SIG-M5 (cell line): ENCODE measurements around the gene MYT1.
"Not testable (repeated sequence)": the region's sequence is repeated elsewhere in the genome, so short reads cannot be mapped to it uniquely, and the experiment has no call there.

ENCODE experiments used
- DNase-seq: peaks from one replicate; lab custom pipeline; 2025; lab: John Stamatoyannopoulos, UW

MYT1 gene

DNA sequence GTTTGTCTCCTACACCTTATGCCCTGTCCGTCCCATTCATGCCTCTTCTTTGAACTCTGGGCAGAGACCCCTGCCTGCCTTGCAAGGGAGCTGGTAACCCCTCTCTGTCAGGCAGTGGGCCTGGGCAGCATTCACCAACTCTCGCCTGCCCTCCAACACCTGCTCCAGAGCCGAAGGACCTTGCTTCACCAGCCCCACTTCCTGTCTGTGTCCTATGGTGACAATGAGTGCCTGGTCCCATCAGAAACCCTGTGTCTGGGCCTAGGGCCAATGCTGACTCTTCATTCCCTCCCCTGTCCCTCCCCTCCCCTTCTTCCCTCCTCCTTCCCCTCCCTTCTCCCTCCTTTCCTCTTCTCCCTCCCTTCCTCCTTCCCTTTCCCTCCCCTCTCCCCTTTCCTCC lies 68.5 kb downstream of the MYT1 start:
- DNase-seq: no peak

DNA sequence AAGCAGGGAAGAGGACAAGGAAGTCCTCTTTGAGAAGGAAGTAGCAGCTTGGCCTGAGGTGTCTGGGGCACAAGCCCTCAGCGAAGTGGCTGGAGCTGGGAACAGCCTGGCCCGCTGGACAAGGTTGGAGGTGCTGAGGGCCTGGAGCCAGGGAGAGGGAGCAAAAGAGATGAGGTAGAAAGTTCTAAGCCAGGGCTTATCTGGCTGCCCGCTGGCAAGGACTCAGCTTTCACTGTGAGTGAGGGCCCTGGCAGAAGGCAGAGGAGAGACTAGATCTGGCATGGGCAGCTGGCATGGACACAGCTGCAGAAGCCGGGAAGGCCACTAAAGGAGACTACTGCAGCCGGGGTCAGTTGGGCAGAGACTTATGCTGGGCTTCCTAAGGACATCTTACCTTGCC lies 69.5 kb downstream of the MYT1 start:
- DNase-seq: no peak

DNA sequence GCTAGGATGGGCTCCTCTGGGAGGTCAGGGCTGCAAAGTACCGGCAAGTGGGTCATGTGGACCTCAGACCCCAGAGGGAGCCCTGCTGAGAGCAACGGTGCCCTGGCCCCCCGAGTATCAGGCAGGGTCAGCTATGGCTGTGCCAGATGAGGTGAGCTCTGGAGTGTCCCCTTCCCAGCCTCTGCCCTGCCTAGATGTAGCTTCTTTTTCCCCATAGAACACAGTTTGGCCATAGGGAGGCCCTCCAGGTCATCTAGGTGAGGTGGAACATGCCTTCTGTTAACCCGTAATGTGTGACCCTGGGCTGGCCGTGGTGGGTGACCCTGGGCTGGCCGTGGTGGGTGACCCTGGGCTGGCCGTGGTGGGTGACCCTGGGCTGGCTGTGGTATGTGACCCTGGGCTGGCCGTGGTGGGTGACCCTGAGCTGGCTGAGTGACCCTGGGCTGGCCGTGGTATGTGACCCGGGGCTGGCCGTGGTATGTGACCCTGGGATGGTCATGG lies 70.1 kb downstream of the MYT1 start:
- no peak for DNase-seq

DNA sequence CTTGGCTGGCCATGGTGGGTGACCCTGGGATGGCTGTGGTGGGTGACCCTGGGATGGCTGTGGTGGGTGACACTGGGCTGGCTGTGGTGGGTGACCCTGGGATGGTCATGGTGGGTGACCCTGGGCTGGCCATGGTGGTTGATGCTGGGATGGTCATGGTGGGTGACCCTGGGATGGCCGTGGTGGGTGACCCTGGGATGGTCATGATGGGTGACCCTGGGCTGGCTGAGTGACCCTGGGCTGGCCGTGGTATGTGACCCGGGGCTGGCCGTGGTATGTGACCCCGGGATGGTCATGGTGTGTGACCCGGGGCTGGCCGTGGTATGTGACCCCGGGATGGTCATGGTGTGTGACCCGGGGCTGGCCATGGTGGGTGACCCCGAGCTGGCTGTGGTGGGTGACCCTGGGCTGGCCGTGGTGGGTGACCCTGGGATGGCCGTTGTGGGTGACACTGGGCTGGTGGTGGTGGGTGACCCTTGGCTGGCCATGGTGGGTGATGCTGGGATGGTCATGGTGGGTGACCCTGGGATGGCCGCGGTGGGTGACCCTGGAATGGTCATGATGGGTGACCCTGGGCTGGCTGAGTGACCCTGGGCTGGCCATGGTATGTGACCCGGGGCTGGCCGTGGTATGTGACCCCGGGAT lies 70.8 kb downstream of the MYT1 start:
- DNase-seq: not testable (repeated sequence)

DNA sequence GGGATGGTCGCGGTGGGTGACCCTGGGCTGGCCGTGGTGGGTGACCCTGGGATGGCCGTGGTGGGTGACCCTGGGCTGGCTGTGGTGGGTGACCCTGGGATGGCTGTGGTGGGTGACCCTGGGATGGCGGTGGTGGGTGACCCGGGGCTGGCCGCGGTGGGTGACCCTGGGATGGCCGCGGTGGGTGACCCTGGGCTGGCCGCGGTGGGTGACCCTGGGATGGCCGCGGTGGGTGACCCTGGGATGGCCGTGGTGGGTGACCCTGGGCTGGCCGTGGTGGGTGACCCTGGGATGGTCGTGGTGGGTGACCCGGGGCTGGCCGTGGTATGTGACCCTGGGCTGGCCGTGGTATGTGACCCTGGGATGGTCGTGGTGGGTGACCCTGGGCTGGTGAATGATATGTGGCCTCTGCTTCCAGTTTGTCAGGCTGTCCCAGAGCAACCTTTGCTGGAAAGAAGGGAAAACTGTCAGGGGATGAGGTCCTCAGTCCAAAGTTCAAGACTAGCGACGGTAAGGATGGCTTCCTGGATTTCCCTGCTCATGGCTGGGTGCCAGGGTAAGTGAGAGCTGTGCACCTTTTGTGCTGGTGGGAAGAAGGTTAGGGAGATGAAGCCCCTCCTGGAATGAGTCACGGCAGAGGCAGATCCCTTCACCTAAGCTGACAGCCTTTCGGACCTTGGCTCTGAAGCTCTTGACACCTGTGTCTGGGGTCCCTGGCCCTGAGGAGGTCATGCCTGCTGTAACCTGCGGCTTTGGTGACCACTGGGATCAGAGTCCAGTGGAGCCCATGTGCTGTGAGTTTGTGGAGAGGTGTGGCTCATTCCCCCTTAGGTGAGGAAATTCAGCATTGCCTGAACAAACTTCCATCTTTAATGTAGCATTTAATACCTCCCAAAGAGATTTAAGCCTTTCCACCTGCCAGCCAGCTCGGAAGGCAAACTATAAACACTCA lies 72.2 kb downstream of the MYT1 start:
- no peak for DNase-seq

DNA sequence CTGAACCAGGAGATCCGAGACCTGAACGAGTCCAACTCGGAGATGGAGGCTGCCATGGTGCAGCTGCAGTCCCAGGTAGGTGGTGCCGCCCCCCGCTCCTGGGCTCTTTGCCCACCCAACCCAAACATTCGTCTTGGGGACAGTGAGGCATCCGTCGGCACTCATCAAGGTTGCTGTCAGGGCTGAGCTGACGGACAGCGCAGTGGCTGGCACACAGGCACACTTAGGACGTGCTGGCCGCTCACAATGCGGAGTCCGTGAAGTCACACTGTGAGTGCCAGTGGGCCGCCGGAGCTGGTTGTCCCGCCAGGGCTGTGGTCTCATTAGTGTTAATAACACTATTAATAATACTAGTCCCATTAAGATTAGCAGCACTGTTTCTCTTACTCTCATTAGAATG lies 73.1 kb downstream of the MYT1 start:
- no peak for DNase-seq

DNA sequence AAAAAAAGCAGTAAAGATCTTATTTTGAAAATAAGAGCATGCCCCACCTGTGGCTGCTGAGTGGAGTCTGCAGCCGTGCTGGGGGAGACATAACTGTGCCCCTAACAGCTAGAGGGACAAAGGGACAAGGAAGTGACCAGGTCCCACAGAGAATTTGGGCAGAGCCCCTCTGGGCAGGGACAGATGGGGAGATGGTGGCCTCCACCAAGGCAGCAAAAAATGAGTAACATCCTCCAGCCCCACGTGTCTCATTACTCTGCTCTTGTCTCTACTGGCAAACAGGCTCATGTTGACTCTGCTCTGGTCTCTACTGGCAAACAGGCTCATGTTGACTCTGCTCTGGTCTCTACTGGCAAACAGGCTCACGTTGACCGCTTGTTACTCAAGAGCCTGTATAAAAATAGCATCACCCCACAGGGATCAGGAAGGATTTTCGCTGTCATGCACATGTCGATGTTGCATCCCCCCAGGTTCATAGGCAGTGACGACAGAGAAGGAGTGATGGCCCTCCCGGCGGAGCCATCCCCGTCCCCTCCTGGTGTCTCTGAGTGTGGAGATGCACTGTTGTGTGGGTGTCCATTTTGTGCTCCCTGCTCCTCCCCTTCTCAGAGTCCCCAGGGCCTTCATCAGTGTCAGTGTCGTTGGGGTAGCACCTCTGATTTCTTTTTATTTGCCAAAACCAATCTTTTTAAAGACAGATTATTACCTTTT lies 74.0 kb downstream of the MYT1 start:
- no peak for DNase-seq

DNA sequence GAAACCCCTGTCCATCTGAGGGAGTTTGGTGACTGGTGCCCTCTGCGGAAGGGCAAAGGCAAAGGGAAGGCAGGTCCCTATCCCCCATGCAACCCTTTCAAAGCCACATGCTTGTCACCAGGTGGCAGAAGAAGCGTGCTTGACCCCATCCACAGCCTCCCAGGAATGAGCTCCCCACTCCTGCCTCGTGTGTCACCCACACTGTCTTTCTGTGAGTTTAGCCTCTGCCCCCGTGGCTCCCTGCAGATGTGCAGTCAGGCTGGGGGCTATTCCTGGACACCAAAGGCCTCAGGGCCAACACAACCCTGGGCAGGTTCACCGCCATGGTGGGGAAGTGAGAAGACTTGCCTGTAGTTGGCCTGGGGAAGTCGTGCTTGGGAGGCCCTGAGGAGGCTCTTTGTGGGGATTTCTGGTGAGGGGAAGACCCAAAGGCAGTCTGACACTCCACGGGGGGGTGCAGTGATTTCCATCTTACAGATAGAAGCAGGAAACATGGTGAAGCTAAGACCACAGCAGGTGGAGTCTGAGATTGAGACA lies 74.7 kb downstream of the MYT1 start:
- no peak for DNase-seq

DNA sequence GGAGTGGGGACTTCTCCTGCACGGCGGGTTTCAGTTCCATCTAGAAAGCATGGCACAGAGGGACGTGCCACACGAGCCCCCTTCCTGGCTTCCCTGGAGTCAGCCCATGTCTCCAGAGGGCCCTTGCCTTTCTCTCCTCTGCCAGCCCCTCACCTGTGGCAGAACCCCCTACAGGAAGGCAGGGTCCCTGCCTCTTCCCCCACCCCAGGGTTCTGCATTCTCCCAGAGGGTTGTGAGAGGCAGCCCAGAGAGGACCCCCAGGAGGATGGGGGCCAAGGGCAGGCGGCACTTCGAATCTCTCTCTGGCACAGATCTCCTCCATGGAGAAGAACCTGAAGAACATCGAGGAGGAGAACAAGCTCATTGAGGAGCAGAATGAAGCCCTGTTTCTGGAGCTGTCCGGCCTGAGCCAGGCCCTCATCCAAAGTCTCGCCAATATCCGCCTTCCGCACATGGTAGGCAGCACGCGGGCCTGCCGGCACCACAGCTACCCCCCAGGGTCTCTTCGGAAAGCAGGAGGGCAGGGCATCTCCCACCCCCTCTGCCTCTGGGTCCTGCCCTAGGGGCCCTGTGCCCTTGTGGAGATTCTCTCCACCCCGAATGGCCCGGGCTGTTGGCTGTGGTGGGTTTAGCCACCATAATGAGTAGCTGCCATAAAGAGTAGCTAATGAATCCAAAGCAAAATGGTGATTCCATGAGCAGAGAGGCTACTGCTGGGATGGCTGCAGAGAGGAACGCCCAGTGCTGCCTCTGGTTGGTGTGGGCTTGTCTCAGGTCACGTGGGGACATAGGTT lies 75.4 kb downstream of the MYT1 start:
- DNase-seq: no peak

DNA sequence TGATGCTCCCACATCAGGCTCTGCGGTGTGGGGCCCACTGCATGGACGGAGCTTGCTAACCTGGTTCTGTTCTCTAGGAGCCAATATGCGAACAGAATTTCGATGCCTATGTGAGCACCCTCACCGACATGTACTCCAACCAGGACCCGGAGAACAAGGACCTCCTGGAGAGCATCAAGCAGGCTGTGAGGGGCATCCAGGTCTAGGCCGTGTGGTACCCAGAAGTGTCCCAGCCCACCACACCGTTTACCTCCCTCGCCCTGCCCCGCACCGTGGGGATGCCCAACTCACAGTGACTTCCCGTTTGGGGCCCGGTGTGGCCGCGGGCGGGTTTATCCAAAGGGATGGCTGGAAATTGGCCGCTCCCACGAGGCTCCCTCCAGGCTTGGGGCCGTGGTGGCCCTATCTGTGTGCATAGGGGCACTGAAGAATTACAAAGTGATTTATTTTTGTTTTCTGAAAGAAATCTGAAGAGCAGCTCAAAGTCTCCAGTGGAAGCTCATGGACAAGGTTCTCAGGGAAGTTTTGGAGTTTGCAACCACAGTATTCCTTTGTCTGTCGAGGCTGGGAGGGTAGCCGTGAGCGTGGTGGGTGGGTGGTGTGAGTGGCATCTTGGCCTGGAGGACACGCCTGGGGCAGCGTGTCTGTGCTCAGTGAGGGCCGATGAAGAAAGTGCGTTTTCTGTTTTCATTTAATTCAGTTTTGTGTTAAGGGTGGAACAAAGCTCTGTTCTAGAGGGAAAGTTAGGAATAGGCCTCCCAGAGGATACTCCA lies 76.2 kb downstream of the MYT1 start:
- no peak for DNase-seq

DNA sequence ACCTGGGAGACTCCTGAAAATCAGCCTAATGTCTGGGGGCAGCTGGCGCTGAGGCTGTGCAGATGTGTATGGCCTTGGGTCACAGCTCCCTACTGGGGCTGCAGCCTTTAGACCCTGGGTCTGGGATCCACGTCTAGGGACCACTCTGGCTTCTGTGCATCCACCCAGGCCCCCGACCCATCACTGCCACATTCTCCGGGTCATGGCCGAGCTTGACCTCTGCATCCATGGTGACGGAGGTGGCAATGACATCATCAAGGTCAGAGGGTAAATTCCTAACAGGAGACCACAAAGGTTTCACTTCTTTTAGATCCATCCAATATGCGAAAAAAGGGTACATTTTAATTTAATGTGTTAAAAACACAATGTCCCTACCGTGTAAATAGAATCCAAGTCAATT lies 76.8 kb downstream of the MYT1 start:
- DNase-seq: no peak

DNA sequence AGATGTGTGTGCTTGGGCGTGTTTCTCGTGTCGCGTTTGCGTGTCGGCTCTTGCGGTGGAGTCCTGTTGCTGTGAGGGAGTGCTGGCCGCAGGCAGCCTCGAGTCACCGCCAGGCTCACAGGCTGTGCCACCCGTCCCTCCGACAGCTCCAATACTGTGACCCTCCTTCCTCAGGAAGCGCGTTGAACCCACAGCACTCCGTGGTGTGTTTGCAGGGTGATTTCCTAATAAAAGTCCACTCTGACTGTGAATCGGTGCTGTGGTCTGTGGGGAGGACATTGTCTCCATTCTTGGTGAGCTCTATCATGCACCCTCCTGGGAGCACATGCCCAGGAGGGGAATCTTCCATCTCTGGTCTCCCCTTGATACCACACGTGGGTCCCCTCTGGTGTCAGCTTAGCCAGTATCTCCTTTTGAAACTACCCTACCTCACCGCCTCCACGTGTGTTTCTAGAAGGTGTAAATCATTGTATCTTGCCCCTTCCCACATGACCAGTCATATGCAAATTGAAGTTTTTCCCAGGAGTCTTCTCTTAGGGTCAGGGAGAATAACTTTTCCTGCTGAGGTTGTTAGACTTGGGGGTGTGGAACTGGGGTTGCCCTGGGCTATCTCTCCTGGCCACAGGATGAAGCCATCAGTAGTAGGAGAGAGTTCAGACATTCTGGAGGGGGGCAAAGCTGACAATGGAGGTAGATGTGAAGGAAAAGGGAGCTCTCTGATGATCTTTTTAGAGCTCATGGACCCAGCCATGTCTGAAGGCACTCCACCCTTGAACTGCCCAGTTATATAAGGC lies 77.9 kb downstream of the MYT1 start:
- no peak for DNase-seq

DNA sequence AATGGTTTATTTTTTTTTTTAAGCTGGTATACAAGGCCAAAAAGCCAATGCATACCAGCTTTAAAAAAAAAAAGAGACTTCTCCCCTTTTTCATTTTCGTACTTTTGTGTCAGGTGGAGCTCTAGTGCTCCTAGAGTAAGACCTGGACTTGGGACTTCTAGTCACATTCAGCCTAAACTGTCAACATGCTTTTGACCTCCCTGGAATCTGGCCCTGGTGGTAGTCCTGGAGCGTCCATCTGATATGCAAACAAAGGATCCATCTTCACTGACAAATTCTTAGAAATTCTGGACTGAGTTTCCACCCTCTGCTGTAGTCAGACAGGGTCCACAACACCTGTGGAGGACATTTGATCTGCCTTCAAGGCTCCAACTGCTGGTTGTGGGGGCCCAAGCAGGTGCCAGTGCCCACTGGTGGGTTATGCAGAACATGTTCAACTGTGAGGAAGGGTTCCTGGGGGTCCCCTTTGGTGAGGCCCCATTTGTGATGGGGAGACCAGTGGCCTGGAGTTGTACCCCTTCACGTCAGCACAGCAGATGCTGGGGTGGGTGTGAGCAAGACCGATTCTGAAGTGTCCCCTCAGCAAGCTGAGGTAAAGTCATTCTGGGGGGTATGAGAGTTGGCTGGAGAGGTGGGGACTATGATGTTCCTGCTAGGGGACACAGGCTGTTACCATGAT lies 78.7 kb downstream of the MYT1 start:
- DNase-seq: no peak

DNA sequence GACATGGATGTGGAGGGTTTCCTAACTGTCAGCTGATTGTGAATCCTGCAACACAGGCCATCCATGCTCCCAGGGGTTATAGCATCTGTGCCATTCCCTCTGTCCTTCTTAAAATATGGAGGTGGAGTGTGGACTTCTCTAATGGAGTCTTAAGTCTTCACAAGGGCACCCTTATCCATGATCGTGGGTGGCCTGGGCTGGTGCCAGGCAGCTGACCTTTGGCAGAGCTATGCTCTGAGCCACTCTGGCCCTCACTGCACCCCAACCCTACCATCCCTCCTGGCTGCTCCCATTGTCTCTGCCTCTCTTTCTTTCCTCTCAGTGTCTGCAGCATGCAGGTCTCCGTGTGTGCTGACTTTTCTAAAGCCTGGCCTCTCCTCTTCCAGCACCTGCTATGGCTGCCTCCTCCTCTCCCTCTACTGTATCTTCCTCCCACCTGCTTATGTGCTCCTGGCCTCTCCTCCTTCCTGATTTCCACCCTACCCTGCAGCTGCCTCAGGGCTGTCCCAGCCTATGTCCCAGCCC lies 80.1 kb downstream of the MYT1 start:
- no peak for DNase-seq

DNA sequence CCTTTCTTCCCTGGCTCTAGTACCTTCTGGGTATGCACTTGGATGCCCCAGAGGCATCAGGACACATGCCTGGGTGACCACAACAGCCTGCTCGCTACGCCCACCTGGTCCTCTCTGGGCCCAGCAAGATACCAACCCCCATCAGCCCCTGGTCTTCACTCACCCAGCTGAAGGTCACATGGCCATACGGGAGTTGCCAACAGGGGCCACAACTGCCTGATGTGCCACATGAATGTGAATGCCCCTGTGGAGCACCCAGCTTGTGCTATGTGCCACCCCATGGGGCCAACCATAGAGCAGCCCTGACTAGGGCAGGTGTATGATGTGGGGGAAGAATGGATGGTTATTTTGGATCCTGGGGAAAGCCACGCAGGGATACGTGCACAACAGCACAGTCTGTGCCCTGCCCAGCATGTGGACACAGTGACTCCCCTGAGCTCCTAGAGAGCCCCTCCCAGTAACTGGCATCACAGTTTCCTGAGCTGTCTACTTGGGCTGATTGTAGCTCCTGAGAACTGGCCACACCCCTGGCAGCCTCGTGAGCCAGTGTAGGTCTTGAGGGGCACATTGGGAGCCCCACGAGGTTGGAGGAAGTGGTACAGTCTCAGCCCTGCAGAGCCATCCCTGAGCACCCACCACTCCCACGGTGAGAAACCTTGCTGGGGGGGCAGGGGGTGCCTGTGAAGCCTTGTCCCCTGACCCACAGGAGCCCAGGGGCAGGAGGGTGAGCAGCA lies 80.8 kb downstream of the MYT1 start:
- no peak for DNase-seq

DNA sequence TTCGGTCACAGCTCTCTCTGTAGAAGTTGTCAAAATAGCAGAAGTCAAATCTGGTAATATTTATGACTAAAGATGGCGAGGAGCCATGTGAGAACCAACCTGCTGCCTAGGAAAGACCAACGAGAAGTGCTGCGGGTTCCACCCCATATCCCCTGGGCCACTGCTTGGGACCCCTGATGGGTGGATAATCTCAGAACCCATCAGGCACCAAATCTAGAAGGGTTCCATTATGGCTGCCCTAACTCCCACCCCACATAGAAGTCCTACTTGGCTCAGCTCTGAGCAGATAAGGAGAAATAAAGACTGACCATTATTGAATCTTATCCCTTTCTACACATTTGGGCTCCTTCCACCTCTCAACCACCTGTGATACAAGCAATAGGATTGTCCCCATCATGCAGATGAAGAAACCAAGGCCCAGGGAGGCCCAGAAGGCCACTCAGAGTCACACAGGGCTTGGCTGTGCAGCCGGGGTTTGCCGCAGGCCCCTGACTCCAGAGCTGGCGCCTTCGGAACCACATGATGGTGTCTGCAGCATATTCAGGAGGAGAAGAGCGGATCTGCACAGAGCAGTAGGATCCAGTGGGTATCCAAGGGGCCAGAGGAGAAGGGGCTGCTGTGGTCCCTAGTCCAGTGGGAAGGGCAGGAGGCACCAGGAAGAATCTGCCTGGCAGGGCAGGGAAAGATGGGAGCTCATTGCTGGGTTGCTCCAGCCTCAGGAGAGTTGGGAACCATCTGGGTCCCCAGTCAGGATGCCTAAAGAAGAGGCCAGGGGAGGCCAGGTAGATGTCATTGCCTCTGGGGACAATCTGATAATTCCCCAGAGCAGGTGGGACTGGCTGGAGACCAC lies 81.7 kb downstream of the MYT1 start:
- DNase-seq: no peak

DNA sequence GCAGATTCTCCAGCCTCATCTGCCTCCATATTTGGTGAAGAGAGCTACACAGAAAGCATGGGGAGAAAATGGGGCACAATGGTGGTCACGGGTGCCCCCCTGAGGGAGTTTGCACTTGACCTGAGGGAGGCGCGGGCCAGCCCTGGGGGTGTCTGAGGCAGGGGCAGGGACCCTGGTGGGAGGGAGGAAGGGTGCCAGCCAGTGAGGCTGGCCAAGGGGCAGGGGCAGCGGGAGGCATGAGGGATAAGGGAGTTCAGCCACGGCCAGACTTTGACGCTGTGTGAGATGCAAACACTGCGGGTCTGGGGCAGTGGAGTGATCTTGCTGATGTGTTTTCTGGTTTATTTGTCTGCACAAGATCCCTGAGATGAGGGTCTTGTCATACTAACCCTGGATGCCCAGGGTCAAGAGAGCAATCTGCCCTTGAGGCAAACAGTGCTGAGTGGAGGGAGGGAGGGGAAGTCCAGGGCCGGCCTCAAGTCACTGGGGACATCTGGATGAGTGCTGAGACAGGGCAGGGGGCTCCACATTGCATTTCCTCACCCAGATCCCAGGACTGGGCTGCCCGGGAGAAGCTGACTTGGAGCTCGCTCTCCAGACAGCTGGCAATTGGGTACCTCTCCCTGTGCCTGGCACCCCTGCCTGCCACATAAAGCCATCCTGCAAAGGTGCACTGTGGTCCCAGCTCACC lies 82.5 kb downstream of the MYT1 start:
- no peak for DNase-seq
